ENCODE data around the gene MRPL4.

Gene MRPL4

GRCh38 chr19:10252707-10253106 lies 693 bp downstream of the MRPL4 start:
- TF ChIP-seq RAD21 (IDR thresholded peaks at IDR 0.05; ENCODE audit: low read depth) (no peak), FOXM1 (IDR thresholded peaks at IDR 0.05; ENCODE audit: borderline replicate concordance, low read depth) (no peak), EGR1 (IDR thresholded peaks at IDR 0.05) (no peak), USF1 (IDR thresholded peaks at IDR 0.05) (no peak), ZBTB7A (IDR thresholded peaks at IDR 0.05; ENCODE audit: low read depth) (no peak), NFIC (IDR thresholded peaks at IDR 0.05) (no peak), TEAD4 (IDR thresholded peaks at IDR 0.05) (no peak), TAF1 (IDR thresholded peaks at IDR 0.05; ENCODE audit: low read depth) (no peak), CREB1 (IDR thresholded peaks at IDR 0.05; ENCODE audit: low read depth) (no peak)

DNA sequence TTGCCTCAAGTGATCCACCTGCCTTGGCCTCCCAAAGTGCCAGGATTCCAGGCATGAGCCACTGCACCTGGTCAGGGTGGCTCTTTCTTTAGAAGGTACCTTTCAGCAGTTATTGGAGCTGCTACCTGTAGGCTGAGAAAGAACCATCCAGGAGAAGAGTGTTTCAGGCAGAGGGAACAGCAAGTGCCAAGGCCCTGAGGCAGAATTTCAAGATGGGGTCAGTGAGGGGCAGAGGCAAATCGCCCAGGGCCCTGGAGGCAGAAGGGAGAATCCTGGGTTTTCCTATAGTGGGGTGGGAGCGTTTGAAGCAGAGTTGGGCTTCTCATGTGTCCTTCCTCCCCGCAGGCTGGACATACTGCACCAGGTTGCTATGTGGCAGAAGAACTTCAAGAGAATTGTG lies 2.2 kb downstream of the MRPL4 start:
- no peak for TF ChIP-seq USF1 (IDR thresholded peaks at IDR 0.05)
- no peak for TF ChIP-seq RAD21 (IDR thresholded peaks at IDR 0.05; ENCODE audit: low read depth)
- no peak for TF ChIP-seq CREB1 (IDR thresholded peaks at IDR 0.05; ENCODE audit: low read depth)
- no peak for TF ChIP-seq TEAD4 (IDR thresholded peaks at IDR 0.05)
- no peak for TF ChIP-seq ZBTB7A (IDR thresholded peaks at IDR 0.05; ENCODE audit: low read depth)
- no peak for TF ChIP-seq FOXM1 (IDR thresholded peaks at IDR 0.05; ENCODE audit: borderline replicate concordance, low read depth)
- TF ChIP-seq CEBPB (IDR thresholded peaks at IDR 0.05) = no peak
- TF ChIP-seq REST (IDR thresholded peaks at IDR 0.05; ENCODE audit: low read depth) = no peak
- TF ChIP-seq, protein P1, sequence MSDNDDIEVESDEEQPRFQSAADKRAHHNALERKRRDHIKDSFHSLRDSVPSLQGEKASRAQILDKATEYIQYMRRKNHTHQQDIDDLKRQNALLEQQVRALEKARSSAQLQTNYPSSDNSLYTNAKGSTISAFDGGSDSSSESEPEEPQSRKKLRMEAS (IDR thresholded peaks at IDR 0.05) = no peak
- no peak for TF ChIP-seq EP300 (IDR thresholded peaks at IDR 0.05; ENCODE audit: borderline replicate concordance)

DNA sequence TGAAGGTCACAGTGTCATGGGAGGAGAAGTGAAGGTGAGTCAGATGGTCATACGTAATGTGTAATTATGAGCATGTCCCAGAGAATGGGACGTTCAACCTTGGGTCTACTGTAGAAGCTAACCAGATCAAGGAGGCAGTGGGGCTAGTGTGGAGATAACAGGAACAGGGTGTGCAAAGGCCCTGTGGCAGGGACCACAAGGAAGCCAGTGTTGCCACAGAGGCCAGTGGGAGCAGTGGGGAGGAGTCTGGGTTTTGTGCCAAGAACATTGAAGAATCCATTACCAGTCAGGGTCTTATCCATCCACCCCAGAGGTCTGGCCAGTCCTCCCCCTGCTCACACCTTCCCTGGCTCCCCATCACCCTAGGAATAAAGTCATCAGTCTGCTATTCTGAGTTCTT lies 3.3 kb downstream of the MRPL4 start:
- TF ChIP-seq ZBTB7A (IDR thresholded peaks at IDR 0.05; ENCODE audit: low read depth) (no peak), TCF12 (IDR thresholded peaks at IDR 0.05; ENCODE audit: low read depth) (no peak), USF1 (IDR thresholded peaks at IDR 0.05) (no peak), NFIC (IDR thresholded peaks at IDR 0.05) (no peak), TAF1 (IDR thresholded peaks at IDR 0.05; ENCODE audit: low read depth) (no peak), FOXM1 (IDR thresholded peaks at IDR 0.05; ENCODE audit: borderline replicate concordance, low read depth) (no peak), CEBPB (IDR thresholded peaks at IDR 0.05) (no peak), EP300 (IDR thresholded peaks at IDR 0.05; ENCODE audit: borderline replicate concordance) (no peak), REST (IDR thresholded peaks at IDR 0.05; ENCODE audit: low read depth) (no peak)
- TF ChIP-seq, protein P1 (IDR thresholded peaks at IDR 0.05) = no peak

DNA sequence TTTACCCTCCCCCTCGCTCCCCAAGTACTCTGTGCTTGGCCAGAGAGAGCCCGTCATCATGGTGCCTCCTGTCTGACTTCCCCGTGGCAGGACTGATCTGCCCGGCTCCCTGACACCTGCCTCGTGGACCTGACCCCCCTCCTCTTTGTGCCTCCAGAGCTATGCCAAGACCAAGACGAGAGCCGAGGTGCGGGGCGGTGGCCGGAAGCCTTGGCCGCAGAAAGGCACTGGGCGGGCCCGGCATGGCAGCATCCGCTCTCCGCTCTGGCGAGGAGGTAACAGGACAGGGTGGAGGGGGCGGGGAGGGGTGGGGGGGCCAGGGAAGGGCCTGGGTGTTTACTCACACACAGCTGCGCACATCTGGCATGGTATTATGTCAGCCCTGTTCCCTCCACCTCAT lies 4.5 kb downstream of the MRPL4 start:
- TF ChIP-seq TAF1 (IDR thresholded peaks at IDR 0.05; ENCODE audit: low read depth) = no peak
- no peak for TF ChIP-seq FOXM1 (IDR thresholded peaks at IDR 0.05; ENCODE audit: borderline replicate concordance, low read depth)
- no peak for TF ChIP-seq CEBPB (IDR thresholded peaks at IDR 0.05)
- no peak for TF ChIP-seq EP300 (IDR thresholded peaks at IDR 0.05; ENCODE audit: borderline replicate concordance)
- TF ChIP-seq, protein P1 (IDR thresholded peaks at IDR 0.05) = no peak
- no peak for TF ChIP-seq ZBTB7A (IDR thresholded peaks at IDR 0.05; ENCODE audit: low read depth)
- no peak for TF ChIP-seq EGR1 (IDR thresholded peaks at IDR 0.05)
- no peak for TF ChIP-seq REST (IDR thresholded peaks at IDR 0.05; ENCODE audit: low read depth)
- no peak for TF ChIP-seq TEAD4 (IDR thresholded peaks at IDR 0.05)
- no peak for TF ChIP-seq NFIC (IDR thresholded peaks at IDR 0.05)
- TF ChIP-seq TCF12 (IDR thresholded peaks at IDR 0.05; ENCODE audit: low read depth) = no peak
- TF ChIP-seq USF1 (IDR thresholded peaks at IDR 0.05) = no peak
- no peak for TF ChIP-seq YY1 (IDR thresholded peaks at IDR 0.05; ENCODE audit: low read depth)
- TF ChIP-seq RAD21 (IDR thresholded peaks at IDR 0.05; ENCODE audit: low read depth) = no peak
- no peak for TF ChIP-seq CREB1 (IDR thresholded peaks at IDR 0.05; ENCODE audit: low read depth)
